Placental pericyte (primary cell): Measurements from ENCODE around the gene USP17L25. TPM values are rescaled to one million over a fixed set of nuclear protein-coding genes. Genes with fewer than 3 reads are reported as not detected.

Source experiments
- total RNA-seq: library from RNA; depleted of rRNA; stranded (reverse); fragments of >200 nt; gene quantifications from 2 replicates; pipeline ENCODE4 v1.2.3, GENCODE V29; 2012

Gene USP17L25, protein sequence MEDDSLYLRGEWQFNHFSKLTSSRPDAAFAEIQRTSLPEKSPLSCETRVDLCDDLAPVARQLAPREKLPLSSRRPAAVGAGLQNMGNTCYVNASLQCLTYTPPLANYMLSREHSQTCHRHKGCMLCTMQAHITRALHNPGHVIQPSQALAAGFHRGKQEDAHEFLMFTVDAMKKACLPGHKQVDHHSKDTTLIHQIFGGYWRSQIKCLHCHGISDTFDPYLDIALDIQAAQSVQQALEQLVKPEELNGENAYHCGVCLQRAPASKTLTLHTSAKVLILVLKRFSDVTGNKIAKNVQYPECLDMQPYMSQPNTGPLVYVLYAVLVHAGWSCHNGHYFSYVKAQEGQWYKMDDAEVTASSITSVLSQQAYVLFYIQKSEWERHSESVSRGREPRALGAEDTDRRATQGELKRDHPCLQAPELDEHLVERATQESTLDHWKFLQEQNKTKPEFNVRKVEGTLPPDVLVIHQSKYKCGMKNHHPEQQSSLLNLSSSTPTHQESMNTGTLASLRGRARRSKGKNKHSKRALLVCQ
- not detected in 2 replicates for total RNA-seq

DNA sequence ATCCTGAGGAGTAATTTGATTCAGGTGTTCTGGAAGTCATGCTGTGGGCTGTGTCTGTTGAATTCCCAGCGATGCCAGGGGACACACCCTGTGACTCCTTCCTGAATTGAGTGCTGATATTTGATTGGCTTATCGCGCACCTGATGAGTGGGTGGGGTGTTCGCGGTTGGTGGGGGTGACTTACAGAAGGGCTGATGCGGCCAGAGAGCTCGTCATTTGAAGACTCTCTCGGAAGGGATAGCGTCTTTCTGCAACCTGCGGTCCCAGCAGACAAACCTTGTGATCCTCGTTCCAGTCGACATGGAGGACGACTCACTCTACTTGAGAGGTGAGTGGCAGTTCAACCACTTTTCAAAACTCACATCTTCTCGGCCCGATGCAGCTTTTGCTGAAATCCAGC, at the start of gene USP17L25:
Gene USP17L25 (plus strand): TSS at position 301 of the 400 bp plus-strand sequence. CDS start 0 bp downstream, at position 301.

DNA sequence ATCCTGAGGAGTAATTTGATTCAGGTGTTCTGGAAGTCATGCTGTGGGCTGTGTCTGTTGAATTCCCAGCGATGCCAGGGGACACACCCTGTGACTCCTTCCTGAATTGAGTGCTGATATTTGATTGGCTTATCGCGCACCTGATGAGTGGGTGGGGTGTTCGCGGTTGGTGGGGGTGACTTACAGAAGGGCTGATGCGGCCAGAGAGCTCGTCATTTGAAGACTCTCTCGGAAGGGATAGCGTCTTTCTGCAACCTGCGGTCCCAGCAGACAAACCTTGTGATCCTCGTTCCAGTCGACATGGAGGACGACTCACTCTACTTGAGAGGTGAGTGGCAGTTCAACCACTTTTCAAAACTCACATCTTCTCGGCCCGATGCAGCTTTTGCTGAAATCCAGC, 4.8 kb upstream of the USP17L25 start, which contains the start of gene USP17L24:
Gene USP17L24 (plus strand): TSS at position 301 of the 400 bp plus-strand sequence. CDS start 0 bp downstream, at position 301.

DNA sequence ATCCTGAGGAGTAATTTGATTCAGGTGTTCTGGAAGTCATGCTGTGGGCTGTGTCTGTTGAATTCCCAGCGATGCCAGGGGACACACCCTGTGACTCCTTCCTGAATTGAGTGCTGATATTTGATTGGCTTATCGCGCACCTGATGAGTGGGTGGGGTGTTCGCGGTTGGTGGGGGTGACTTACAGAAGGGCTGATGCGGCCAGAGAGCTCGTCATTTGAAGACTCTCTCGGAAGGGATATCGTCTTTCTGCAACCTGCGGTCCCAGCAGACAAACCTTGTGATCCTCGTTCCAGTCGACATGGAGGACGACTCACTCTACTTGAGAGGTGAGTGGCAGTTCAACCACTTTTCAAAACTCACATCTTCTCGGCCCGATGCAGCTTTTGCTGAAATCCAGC, 4.6 kb downstream of the USP17L25 start, which contains the start of gene USP17L26:
Gene USP17L26 (plus strand): TSS at position 301 of the 400 bp plus-strand sequence. CDS start 0 bp downstream, at position 301.

DNA sequence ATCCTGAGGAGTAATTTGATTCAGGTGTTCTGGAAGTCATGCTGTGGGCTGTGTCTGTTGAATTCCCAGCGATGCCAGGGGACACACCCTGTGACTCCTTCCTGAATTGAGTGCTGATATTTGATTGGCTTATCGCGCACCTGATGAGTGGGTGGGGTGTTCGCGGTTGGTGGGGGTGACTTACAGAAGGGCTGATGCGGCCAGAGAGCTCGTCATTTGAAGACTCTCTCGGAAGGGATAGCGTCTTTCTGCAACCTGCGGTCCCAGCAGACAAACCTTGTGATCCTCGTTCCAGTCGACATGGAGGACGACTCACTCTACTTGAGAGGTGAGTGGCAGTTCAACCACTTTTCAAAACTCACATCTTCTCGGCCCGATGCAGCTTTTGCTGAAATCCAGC, 9.4 kb downstream of the USP17L25 start, which contains the start of gene USP17L5:
Gene USP17L5 (plus strand): TSS at position 301 of the 400 bp plus-strand sequence. CDS start 0 bp downstream, at position 301.

DNA sequence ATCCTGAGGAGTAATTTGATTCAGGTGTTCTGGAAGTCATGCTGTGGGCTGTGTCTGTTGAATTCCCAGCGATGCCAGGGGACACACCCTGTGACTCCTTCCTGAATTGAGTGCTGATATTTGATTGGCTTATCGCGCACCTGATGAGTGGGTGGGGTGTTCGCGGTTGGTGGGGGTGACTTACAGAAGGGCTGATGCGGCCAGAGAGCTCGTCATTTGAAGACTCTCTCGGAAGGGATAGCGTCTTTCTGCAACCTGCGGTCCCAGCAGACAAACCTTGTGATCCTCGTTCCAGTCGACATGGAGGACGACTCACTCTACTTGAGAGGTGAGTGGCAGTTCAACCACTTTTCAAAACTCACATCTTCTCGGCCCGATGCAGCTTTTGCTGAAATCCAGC, 14.1 kb downstream of the USP17L25 start, which contains the start of gene USP17L27:
Gene USP17L27 (plus strand): TSS at position 301 of the 400 bp plus-strand sequence. CDS start 0 bp downstream, at position 301.

DNA sequence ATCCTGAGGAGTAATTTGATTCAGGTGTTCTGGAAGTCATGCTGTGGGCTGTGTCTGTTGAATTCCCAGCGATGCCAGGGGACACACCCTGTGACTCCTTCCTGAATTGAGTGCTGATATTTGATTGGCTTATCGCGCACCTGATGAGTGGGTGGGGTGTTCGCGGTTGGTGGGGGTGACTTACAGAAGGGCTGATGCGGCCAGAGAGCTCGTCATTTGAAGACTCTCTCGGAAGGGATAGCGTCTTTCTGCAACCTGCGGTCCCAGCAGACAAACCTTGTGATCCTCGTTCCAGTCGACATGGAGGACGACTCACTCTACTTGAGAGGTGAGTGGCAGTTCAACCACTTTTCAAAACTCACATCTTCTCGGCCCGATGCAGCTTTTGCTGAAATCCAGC, 18.9 kb downstream of the USP17L25 start, which contains the start of gene USP17L28:
Gene USP17L28 (plus strand): TSS at position 301 of the 400 bp plus-strand sequence. CDS start 0 bp downstream, at position 301.

DNA sequence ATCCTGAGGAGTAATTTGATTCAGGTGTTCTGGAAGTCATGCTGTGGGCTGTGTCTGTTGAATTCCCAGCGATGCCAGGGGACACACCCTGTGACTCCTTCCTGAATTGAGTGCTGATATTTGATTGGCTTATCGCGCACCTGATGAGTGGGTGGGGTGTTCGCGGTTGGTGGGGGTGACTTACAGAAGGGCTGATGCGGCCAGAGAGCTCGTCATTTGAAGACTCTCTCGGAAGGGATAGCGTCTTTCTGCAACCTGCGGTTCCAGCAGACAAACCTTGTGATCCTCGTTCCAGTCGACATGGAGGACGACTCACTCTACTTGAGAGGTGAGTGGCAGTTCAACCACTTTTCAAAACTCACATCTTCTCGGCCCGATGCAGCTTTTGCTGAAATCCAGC, 23.6 kb downstream of the USP17L25 start, which contains the start of gene USP17L29:
Gene USP17L29 (plus strand): TSS at position 301 of the 400 bp plus-strand sequence. CDS start 0 bp downstream, at position 301.

DNA sequence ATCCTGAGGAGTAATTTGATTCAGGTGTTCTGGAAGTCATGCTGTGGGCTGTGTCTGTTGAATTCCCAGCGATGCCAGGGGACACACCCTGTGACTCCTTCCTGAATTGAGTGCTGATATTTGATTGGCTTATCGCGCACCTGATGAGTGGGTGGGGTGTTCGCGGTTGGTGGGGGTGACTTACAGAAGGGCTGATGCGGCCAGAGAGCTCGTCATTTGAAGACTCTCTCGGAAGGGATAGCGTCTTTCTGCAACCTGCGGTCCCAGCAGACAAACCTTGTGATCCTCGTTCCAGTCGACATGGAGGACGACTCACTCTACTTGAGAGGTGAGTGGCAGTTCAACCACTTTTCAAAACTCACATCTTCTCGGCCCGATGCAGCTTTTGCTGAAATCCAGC, 33.1 kb downstream of the USP17L25 start, which contains the start of gene USP17L30:
Gene USP17L30 (plus strand): TSS at position 301 of the 400 bp plus-strand sequence. CDS start 0 bp downstream, at position 301.

Other genes with a start within 250 kb of the USP17L25 start
- gene FAM90A26, start 159.5 kb upstream of the USP17L25 start, total RNA-seq: not detected in 2 replicates
- gene USP17L10, start 119.3 kb upstream of the USP17L25 start, total RNA-seq: not detected in 2 replicates
- gene USP17L11, start 114.5 kb upstream of the USP17L25 start, total RNA-seq: not detected in 2 replicates
- not detected in 2 replicates for gene USP17L12, start 109.8 kb upstream of the USP17L25 start, total RNA-seq
- gene USP17L13, start 105.0 kb upstream of the USP17L25 start, total RNA-seq: not detected in 2 replicates
- gene USP17L15, start 95.5 kb upstream of the USP17L25 start, total RNA-seq: not detected in 2 replicates
- not detected in 2 replicates for gene USP17L17, start 86.0 kb upstream of the USP17L25 start, total RNA-seq
- gene USP17L18, start 81.3 kb upstream of the USP17L25 start, total RNA-seq: not detected in 2 replicates
- gene USP17L19, start 76.5 kb upstream of the USP17L25 start, total RNA-seq: not detected in 2 replicates
- gene USP17L20, start 71.8 kb upstream of the USP17L25 start, total RNA-seq: not detected in 2 replicates
- not detected in 2 replicates for gene USP17L21, start 67.0 kb upstream of the USP17L25 start, total RNA-seq
- not detected in 2 replicates for gene USP17L22, start 62.3 kb upstream of the USP17L25 start, total RNA-seq
- not detected in 2 replicates for gene USP17L24, start 4.7 kb upstream of the USP17L25 start, total RNA-seq
- gene USP17L26, start 4.7 kb downstream of the USP17L25 start, total RNA-seq: not detected in 2 replicates
- not detected in 2 replicates for gene USP17L5, start 9.5 kb downstream of the USP17L25 start, total RNA-seq
- not detected in 2 replicates for gene USP17L27, start 14.2 kb downstream of the USP17L25 start, total RNA-seq
- gene USP17L28, start 19.0 kb downstream of the USP17L25 start, total RNA-seq: not detected in 2 replicates
- gene USP17L29, start 23.7 kb downstream of the USP17L25 start, total RNA-seq: not detected in 2 replicates
- gene USP17L30, start 33.2 kb downstream of the USP17L25 start, total RNA-seq: not detected in 2 replicates
- not detected in 2 replicates for gene DEFB131A, start 114.5 kb downstream of the USP17L25 start, total RNA-seq